Endothelial cell of umbilical vein (primary cell): Measurements from ENCODE around the gene COL23A1. TPM values are rescaled to one million over a fixed set of nuclear protein-coding genes. Genes with fewer than 3 reads are reported as not detected.

Source experiments
- BruUV-seq: library from RNA; stranded (reverse); fragments of 400-500 nt; replicated peaks from 2 replicates; lab custom pipeline; 2021; lab: Mats Ljungman, UMichigan
- CTCF ChIA-PET: fragments of 300-600, 350-600 bp; sonication (Branson Sonifier 250); formaldehyde crosslinking; loops from one replicate; lab custom pipeline; 2021; ENCODE audit warnings: antibody characterized with exemption, inconsistent platforms; lab: Charles Lee
- POLR2A ChIA-PET: fragments of 300-600, 350-600 bp; sonication (Branson Sonifier 250); formaldehyde crosslinking; loops from one replicate; lab custom pipeline; 2021; ENCODE audit warnings: antibody characterized with exemption, inconsistent platforms; lab: Charles Lee
- DNase-seq: peaks from one replicate; pipeline ENCODE4 v3.0.0-alpha.2; 2011; ENCODE audit warnings: low read depth, low spot score
- FAIRE-seq: peaks from 2 replicates; lab custom pipeline; 2011; peaks lifted over from hg19 to GRCh38; lab: Jason Lieb, UNC
- H2AFZ ChIP-seq: 2 replicates; pipeline ENCODE4 v1.6.0; 2012; ENCODE audit warnings: low read depth, low read length, control low read depth, inconsistent platforms
- H3K27ac ChIP-seq: 2 replicates; pipeline ENCODE4 v1.5.1; 2011; ENCODE audit warnings: low read depth, mild to moderate bottlenecking, control low read depth, low read length, moderate library complexity; ENCODE audit not compliant: insufficient read depth
- H3K27me3 ChIP-seq, 2 experiments: 2 replicates each; pipeline versions ENCODE4 v1.6.0 to v1.6.1; 2011; ENCODE audit warnings: low read length in 2 of 2, mixed read lengths in 1 of 2; ENCODE audit not compliant: control insufficient read depth in 2 of 2, insufficient read depth in 2 of 2
- H3K36me3 ChIP-seq, 2 experiments: 2 replicates in 1 of 2; 3 replicates in 1 of 2; pipeline ENCODE4 v1.5.1; 2011; ENCODE audit warnings: low read length in 2 of 2, mild to moderate bottlenecking in 1 of 2, moderate library complexity in 1 of 2; ENCODE audit not compliant: control insufficient read depth in 2 of 2, insufficient read depth in 2 of 2; ENCODE audit errors: extremely low read depth in 1 of 2
- H3K4me1 ChIP-seq: 3 replicates; pipeline ENCODE4 v1.5.1; 2011; ENCODE audit warnings: mild to moderate bottlenecking, low read length; ENCODE audit not compliant: control insufficient read depth, insufficient read depth; ENCODE audit errors: extremely low read depth
- H3K4me2 ChIP-seq: 2 replicates; pipeline ENCODE4 v1.6.1; 2011; ENCODE audit warnings: low read length, control low read depth, mixed read lengths; ENCODE audit not compliant: insufficient read depth
- H3K4me3 ChIP-seq, 3 experiments: fragments of 200-600 bp in 1 of 3; sonication (generic), shearing (Covaris generic) in 1 of 3; replicated peaks in 1 of 3; 2 replicates each; pipeline ENCODE4 v1.5.1; 2011 to 2016; ENCODE audit warnings: control low read depth in 3 of 3, low read length in 3 of 3, mild to moderate bottlenecking in 2 of 3, inconsistent platforms in 1 of 3, low read depth in 1 of 3, moderate library complexity in 1 of 3; ENCODE audit not compliant: insufficient read depth in 1 of 3
- H3K79me2 ChIP-seq: 2 replicates; pipeline ENCODE4 v1.6.0; 2012; ENCODE audit warnings: low read length, inconsistent platforms; ENCODE audit not compliant: control insufficient read depth, insufficient read depth
- H3K9ac ChIP-seq: replicated peaks from 2 replicates; pipeline ENCODE3; 2011; ENCODE audit warnings: low read length, control low read depth; ENCODE audit not compliant: insufficient read depth; ENCODE audit errors: extremely low read depth
- H3K9me1 ChIP-seq: replicated peaks from 3 replicates; pipeline ENCODE4 v1.6.0; 2011; ENCODE audit warnings: mild to moderate bottlenecking, low read length; ENCODE audit not compliant: control insufficient read depth, insufficient read depth; ENCODE audit errors: extremely low read depth
- H3K9me3 ChIP-seq: replicated peaks from 2 replicates; pipeline ENCODE4 v1.5.1; 2012; ENCODE audit warnings: low read length, inconsistent platforms; ENCODE audit not compliant: control insufficient read depth, insufficient read depth
- H4K20me1 ChIP-seq: replicated peaks from 2 replicates; pipeline ENCODE3; 2011; ENCODE audit warnings: mild to moderate bottlenecking, low read length; ENCODE audit not compliant: control insufficient read depth, insufficient read depth; ENCODE audit errors: extremely low read depth
- EZH2 ChIP-seq: IDR thresholded peaks from 2 replicates; pipeline ENCODE4 v1.6.1; 2012; ENCODE audit warnings: borderline replicate concordance, low read depth, mild to moderate bottlenecking, moderate library complexity, low read length, inconsistent platforms; ENCODE audit not compliant: severe bottlenecking
- POLR2AphosphoS5 ChIP-seq: IDR thresholded peaks from 2 replicates; pipeline ENCODE4 v1.6.1; 2012; ENCODE audit warnings: low read depth, mild to moderate bottlenecking, control low read depth, low read length, moderate library complexity; ENCODE audit not compliant: insufficient read depth
- dilution Hi-C: fragments of 300-500 bp; cut with MboI; formaldehyde crosslinking; loops from one replicate; pipeline ENCODE4 v1.15.0; 2019; ENCODE audit warnings: low sequenced_read_pairs; ENCODE audit not compliant: extremely low pct_ligation_motif_present
- intact Hi-C: fragments of 100-400 bp; cut with micrococcal nuclease; formaldehyde crosslinking; loops from one replicate; pipeline ENCODE4 v1.10.0; 2022
- polyA plus RNA-seq, 4 experiments: library from polyadenylated mRNA; depleted of rRNA in 3 of 4; stranded (reverse) in 3 of 4; unstranded in 1 of 4; fragments of >200 nt; gene quantifications; 2 replicates each; pipeline versions ENCODE4 v1.2.1 to v1.2.3, GENCODE V29; 2011 to 2012; ENCODE audit warnings: missing spikeins in 1 of 4
- total RNA-seq: library from RNA; stranded (reverse); gene quantifications from 2 replicates; pipeline ENCODE4 v1.2.3, GENCODE V29; 2021
- TF ChIP-seq, protein P1 (sequence below), 2 donors: IDR thresholded peaks; 1 replicate in 1 of 2; 2 replicates in 1 of 2; pipeline ENCODE4 v1.5.1; 2011; ENCODE audit warnings: low read length in 2 of 2, mild to moderate bottlenecking in 2 of 2, moderate library complexity in 2 of 2, control low read depth in 1 of 2, inconsistent platforms in 1 of 2, low read depth in 1 of 2; ENCODE audit not compliant: insufficient read depth in 1 of 2; ENCODE audit errors: extremely low read depth in 1 of 2

Gene COL23A1
- total and polyA plus RNA-seq, 2 donors (not counting 3 experiments of a cell fraction or from before 2014, with no cell fraction given): not detected

GRCh38 chr5:178527458-178528307 lies 62.5 kb downstream of the COL23A1 start:
- no peaks in the 10 kb centered on the region for H4K20me1 ChIP-seq
- no peak overlapping the region for H3K9ac ChIP-seq
- H3K4me2 ChIP-seq: no peak overlapping the region
- no peak overlapping the region for H3K4me3 ChIP-seq
- dilution Hi-C loops: no loop called here
- H3K4me1 ChIP-seq: no peaks in the 10 kb centered on the region
- H2AFZ ChIP-seq: no peak overlapping the region
- BruUV-seq: no TSS peak
- H3K9me1 ChIP-seq: no peaks in the 10 kb centered on the region
- intact Hi-C loops: no loop called here
- no peaks in the 10 kb centered on the region for H3K79me2 ChIP-seq
- FAIRE-seq (no peak), DNase-seq (no peak)
- no peaks in the 10 kb centered on the region for H3K27me3 ChIP-seq
- no peaks in the 10 kb centered on the region for H3K36me3 ChIP-seq
- H3K9me3 ChIP-seq: no peaks in the 10 kb centered on the region
- ChIA-PET CTCF (no interaction called here), POLR2A (no interaction called here)
- no peak for TF ChIP-seq POLR2AphosphoS5
- TF ChIP-seq, protein P1, sequence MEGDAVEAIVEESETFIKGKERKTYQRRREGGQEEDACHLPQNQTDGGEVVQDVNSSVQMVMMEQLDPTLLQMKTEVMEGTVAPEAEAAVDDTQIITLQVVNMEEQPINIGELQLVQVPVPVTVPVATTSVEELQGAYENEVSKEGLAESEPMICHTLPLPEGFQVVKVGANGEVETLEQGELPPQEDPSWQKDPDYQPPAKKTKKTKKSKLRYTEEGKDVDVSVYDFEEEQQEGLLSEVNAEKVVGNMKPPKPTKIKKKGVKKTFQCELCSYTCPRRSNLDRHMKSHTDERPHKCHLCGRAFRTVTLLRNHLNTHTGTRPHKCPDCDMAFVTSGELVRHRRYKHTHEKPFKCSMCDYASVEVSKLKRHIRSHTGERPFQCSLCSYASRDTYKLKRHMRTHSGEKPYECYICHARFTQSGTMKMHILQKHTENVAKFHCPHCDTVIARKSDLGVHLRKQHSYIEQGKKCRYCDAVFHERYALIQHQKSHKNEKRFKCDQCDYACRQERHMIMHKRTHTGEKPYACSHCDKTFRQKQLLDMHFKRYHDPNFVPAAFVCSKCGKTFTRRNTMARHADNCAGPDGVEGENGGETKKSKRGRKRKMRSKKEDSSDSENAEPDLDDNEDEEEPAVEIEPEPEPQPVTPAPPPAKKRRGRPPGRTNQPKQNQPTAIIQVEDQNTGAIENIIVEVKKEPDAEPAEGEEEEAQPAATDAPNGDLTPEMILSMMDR (IDR thresholded peaks at IDR 0.05; ENCODE audit: extremely low read depth in 1 of 2, insufficient read depth in 1 of 2, low read depth in 1 of 2, low read length in 2 of 2): no peak
- no peak for TF ChIP-seq EZH2
- no peak overlapping the region for H3K27ac ChIP-seq
